ENCODE data around the gene TBC1D4. TPM values are rescaled to one million over a fixed set of nuclear protein-coding genes. Genes with fewer than 3 reads are reported as not detected.
A peak's percentile ranks its signal among the peaks of the same experiment; 100 is the strongest.
"Not testable (repeated sequence)": the region's sequence is repeated elsewhere in the genome, so short reads cannot be mapped to it uniquely, and the experiment has no call there.

TBC1D4 gene
- total RNA-seq, 2 donors from 2014 or later = 14.7 to 23.7 TPM

DNA sequence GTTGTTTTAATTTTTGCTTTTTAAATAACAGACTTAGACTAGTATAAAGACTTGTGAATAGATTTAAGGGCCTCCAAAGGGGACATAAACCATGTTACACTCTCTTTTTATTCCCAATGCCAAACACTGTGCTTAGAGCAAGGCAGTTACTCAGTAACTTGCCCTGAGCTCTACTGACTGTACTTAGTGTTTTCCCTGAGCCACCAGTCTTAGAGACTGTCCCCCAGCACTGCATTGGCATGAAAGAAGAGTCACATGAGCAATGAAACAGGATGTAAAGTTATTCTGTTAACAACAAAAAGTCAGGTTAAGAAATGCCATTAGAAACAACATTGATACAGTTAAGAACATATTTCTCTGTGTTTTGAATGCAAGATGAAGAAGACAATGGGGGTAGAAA, 187.9 kb downstream of the TBC1D4 start:
- peaks cover 6% of the 10 kb centered on the region for H3K4me1 Mint-ChIP-seq
- H3K27ac Mint-ChIP-seq = peak overlapping the region; percentile 10
- peaks cover 86% of the 10 kb centered on the region for H3K36me3 Mint-ChIP-seq (ENCODE audit: low read depth)
- H3K27me3 Mint-ChIP-seq = no peaks in the 10 kb centered on the region
- no peaks in the 10 kb centered on the region for H3K9me3 Mint-ChIP-seq
- ATAC-seq (replicated peaks) = no peak
- H3K4me3 Mint-ChIP-seq = no peak overlapping the region

DNA sequence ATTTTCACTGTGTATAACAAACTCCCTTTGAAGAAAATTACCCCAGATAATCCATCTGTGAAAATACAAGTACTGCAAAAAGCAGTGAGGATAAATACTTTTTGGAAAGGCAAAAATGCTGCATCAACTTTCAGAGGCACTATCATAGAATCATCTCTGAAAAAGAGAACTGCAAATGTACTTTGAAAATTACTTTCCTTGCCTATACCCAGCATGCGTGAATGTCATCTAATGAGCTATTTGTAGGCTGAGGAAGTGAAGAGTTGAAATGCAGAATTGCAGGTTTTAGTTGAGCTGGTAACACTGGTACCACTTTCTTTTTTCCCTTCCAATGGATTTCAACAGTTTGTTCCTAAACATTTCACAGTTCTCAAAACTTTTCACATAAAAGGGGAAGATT, 196.7 kb downstream of the TBC1D4 start:
- Mint-ChIP-seq H3K9me3 (peaks cover 4% of the 10 kb centered on the region), H3K4me3 (no peak overlapping the region), H3K4me1 (no peaks in the 10 kb centered on the region), H3K36me3 (ENCODE audit: low read depth) (peaks cover 63% of the 10 kb centered on the region), H3K27me3 (no peaks in the 10 kb centered on the region), H3K27ac (no peak overlapping the region)
- ATAC-seq (replicated peaks) = no peak

DNA sequence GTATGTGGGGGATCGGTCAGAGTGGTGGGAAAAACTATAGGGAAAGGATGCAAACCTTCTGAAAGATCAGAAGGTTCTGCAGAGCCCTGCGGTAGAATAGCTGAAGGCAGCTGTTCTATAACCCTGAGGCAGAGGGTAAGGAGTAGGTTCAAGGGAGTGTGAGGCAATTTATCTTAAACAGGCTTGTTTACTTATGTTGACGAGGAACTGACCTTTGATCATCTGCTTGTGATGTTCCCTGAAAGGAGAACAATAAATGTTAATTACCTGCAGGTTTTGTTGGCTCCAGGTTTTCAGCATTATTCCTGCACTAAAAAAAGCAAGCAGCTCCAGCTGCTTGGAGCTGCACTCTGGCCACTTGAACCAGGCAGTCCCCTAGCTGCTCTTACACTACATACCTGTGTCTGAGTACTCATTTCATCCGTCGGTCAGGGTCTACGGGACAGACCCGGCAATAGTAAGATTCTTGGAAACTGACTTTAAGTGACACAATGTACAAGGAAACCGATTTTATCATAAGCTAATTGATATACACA, 202.1 kb downstream of the TBC1D4 start:
- Mint-ChIP-seq H3K27ac (no peak overlapping the region), H3K4me1 (no peaks in the 10 kb centered on the region), H3K36me3 (ENCODE audit: low read depth) (peaks cover 21% of the 10 kb centered on the region), H3K4me3 (no peak overlapping the region), H3K9me3 (peaks cover 17% of the 10 kb centered on the region), H3K27me3 (peaks cover 4% of the 10 kb centered on the region)
- no peak for ATAC-seq (replicated peaks)

DNA sequence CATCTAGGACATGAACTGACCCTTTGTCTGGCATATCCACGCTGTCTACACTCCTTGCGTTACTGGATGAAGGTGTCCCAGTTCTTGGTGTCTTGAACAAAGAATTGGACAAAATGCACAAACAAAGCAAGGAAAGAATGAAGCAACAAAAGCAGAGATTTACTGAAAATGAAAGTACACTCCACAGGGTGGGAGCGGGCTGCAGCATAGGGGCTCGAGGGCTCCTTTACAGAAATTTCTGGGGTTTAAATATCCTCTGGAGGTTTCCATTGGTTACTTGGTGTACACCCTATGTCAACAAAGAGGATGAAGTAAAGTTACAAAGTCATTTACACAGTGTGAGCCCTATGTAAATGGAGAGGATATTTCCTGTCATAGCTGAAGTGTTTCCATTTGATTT, 208.3 kb downstream of the TBC1D4 start:
- not testable (repeated sequence) for H3K27ac Mint-ChIP-seq; H3K9me3 Mint-ChIP-seq; H3K36me3 Mint-ChIP-seq (ENCODE audit: low read depth); H3K27me3 Mint-ChIP-seq; H3K4me1 Mint-ChIP-seq; H3K4me3 Mint-ChIP-seq; ATAC-seq (replicated peaks)

DNA sequence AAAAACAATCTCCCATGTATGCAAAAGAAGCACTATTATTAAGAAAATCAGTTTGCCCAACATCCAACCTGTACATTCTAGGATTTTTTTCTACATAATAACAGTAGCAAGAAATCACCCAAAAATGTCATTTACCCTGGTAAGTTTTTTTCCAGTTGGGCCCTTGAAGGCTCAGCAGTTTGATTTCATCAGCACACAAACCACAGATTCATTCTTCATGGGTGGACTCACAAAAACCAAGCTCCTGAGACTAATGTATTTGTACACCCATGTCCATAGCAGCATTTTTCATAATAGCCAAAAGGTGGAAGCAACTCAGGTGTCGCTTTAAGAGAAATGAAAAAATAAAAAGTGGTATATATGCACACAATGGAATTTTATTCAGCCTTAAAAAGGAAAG, 210.1 kb downstream of the TBC1D4 start:
- H3K36me3 Mint-ChIP-seq (ENCODE audit: low read depth) = no peaks in the 10 kb centered on the region
- peaks cover 3% of the 10 kb centered on the region for H3K27me3 Mint-ChIP-seq
- H3K27ac Mint-ChIP-seq = no peak overlapping the region
- no peak for ATAC-seq (replicated peaks)
- H3K4me1 Mint-ChIP-seq = no peaks in the 10 kb centered on the region
- no peak overlapping the region for H3K4me3 Mint-ChIP-seq
- H3K9me3 Mint-ChIP-seq = peaks cover 3% of the 10 kb centered on the region

DNA sequence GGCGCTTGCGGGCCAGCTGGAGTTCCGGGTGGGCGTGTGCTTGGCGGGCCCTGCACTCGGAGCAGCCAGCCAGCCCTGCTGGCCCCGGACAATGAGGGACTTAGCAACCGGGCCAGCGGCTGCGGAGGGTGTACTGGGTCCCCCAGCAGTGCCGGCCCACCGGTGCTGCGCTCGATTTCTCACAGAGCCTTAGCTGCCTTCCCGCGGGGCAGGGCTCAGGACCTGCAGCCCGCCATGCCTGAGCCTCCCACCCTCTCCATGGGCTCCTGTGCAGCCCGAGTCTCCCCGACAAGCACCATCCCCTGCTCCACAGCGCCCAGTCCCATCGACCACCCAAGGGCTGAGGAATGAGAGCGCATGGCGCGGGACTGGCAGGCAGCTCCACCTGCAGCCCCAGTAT, 213.5 kb downstream of the TBC1D4 start:
- not testable (repeated sequence) for H3K4me3 Mint-ChIP-seq; H3K27me3 Mint-ChIP-seq; H3K4me1 Mint-ChIP-seq; H3K9me3 Mint-ChIP-seq; H3K36me3 Mint-ChIP-seq (ENCODE audit: low read depth); ATAC-seq (replicated peaks); H3K27ac Mint-ChIP-seq

DNA sequence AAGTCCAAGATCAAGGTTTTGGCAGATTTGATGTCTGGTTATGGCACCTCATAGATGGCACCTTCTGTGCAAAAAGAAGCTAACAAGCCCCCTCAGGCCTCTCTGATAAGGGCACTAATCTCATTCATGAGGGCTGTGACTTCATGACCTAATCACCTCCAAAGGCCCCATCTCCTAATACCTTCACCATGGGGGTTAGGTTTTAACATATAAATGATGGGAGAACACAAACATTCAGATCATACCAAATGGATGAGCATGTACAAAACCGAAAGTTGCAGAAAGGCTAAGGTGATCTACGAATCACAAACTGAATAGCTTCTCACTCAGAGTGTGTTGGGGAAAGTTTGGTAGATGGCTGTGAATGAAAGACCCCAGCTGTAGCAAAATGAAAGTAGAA, 217.4 kb downstream of the TBC1D4 start:
- Mint-ChIP-seq H3K27me3 (no peaks in the 10 kb centered on the region), H3K4me1 (no peaks in the 10 kb centered on the region), H3K9me3 (no peaks in the 10 kb centered on the region), H3K36me3 (ENCODE audit: low read depth) (no peaks in the 10 kb centered on the region), H3K27ac (no peak overlapping the region), H3K4me3 (no peak overlapping the region)
- ATAC-seq (replicated peaks) = no peak

DNA sequence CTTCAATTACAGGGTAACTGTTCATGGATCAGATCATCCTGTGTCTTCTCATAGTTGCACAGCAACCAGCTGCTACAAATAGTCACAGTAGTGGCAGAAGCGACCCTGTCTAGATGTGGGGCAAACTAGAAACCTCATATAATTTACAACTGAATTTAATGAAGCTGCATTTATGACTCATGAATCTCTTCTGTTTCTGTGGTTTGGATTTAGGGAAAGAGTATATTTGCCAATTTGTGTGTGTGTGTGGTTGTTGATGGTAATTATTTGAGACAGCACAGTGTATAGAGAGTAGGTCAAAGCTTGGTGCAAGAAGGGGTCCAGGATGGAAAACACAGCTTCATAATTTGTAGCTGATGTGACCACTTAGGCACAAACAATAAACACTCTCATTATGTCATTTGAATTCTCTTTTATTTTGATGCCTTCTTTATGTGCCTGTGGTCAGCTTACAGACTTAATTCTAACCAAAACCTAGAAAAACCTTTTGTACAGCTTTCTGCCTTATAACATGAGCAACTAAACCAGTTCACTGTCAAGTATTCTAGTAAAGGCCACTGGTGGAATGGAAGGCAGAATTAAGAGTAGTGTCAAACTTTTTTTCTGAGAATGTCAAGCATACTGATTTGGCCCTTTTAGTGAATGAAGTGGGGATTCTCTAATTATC, 218.1 kb downstream of the TBC1D4 start:
- Mint-ChIP-seq H3K9me3 (no peaks in the 10 kb centered on the region), H3K4me3 (no peak overlapping the region), H3K4me1 (no peaks in the 10 kb centered on the region), H3K27ac (no peak overlapping the region), H3K36me3 (ENCODE audit: low read depth) (no peaks in the 10 kb centered on the region), H3K27me3 (no peaks in the 10 kb centered on the region)
- ATAC-seq (replicated peaks) = no peak

DNA sequence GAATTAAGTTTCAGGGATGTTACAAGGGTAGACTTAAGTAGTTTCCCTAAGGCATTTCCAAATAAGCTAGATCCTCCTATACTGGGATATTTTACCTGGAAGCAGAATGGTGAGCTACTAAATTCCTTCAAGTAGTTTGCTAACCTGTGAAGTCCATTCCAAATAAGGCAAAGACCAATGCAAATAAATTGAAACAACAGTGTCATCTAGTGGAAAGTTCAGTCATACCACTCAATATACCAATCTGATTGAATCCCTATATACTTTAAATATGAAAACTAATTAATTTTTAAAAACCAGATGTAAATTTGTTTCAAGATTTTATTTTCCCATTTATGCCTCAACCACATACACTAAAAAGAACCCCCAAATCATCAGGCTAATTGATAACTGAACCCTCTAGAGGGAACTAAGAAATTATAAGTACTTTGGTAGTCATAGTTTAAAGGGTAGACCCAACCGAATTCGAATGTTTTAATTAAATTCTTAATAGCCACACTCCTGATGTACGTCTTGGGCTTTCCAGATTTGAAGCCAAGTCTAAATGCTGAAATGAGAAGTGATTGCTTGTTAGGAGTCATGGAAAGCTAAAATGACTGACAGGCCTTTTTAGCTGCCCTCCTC, 223.7 kb downstream of the TBC1D4 start:
- H3K27me3 Mint-ChIP-seq = peaks cover 4% of the 10 kb centered on the region
- H3K27ac Mint-ChIP-seq = no peak overlapping the region
- H3K4me1 Mint-ChIP-seq = no peaks in the 10 kb centered on the region
- no peak overlapping the region for H3K4me3 Mint-ChIP-seq
- H3K36me3 Mint-ChIP-seq (ENCODE audit: low read depth) = no peaks in the 10 kb centered on the region
- ATAC-seq (replicated peaks) = no peak
- no peaks in the 10 kb centered on the region for H3K9me3 Mint-ChIP-seq

DNA sequence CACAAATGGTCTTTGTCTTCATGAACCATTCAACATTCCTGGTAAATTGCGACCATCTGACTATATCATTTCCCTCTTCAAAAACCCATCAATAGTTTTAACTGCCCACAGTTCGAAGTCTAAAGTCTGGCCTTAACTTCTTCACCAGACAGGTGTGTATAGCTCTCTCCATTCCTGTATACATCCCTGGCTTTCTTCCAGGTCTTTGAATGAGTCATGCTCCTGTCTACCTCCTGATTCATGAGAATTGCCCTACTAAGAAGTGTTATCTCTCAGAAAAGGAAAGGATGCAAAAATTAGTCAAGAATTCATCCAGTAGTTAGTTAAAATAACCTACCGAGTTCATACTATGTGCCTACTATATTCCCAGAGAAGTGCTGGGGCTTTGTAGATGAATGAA, 225.0 kb downstream of the TBC1D4 start:
- no peaks in the 10 kb centered on the region for H3K9me3 Mint-ChIP-seq
- ATAC-seq (replicated peaks) = no peak
- no peak overlapping the region for H3K4me3 Mint-ChIP-seq
- H3K27me3 Mint-ChIP-seq = peaks cover 7% of the 10 kb centered on the region
- no peaks in the 10 kb centered on the region for H3K4me1 Mint-ChIP-seq
- H3K27ac Mint-ChIP-seq = no peak overlapping the region
- no peaks in the 10 kb centered on the region for H3K36me3 Mint-ChIP-seq (ENCODE audit: low read depth)

DNA sequence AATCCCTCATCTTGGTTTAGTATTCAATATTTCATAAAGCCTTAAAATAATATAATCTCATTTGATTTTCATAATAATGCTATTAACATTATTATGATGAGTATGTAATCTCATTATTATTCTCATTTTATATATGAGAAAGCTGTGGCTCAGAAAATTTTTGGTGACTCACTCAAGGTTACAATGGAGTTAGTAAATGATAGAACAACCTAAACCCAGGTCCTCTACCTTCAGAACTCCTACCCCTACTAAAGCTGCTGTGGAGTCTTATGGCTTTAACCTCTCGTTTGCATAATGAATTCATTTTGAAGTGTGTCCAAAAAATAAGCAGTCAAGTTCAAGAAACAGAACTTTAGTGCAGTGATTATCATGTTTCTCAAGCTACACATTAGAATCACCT, 226.3 kb downstream of the TBC1D4 start:
- Mint-ChIP-seq H3K36me3 (ENCODE audit: low read depth) (no peaks in the 10 kb centered on the region), H3K4me1 (no peaks in the 10 kb centered on the region), H3K27me3 (peaks cover 13% of the 10 kb centered on the region), H3K4me3 (no peak overlapping the region), H3K27ac (no peak overlapping the region), H3K9me3 (no peaks in the 10 kb centered on the region)
- ATAC-seq (replicated peaks) = no peak

DNA sequence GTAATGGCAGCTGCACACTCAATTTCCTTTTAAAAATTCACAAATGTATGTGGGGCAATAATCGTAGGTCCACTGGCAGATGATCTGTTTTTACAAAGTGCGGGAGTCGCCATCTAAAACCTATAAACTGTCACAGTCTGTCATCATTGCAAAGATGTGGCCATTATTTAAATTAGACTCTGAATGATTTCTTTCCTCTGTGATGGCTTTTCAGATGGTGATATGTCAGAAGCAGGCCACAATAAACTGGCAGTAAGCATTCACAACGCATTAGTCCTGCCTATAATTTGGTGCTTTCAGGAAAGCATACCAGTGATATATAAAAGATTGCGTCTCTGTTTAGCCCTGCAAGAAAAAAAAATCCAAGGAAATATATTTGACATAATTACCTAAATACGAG, 226.8 kb downstream of the TBC1D4 start:
- no peak overlapping the region for H3K4me3 Mint-ChIP-seq
- H3K36me3 Mint-ChIP-seq (ENCODE audit: low read depth) = no peaks in the 10 kb centered on the region
- no peaks in the 10 kb centered on the region for H3K9me3 Mint-ChIP-seq
- H3K4me1 Mint-ChIP-seq = no peaks in the 10 kb centered on the region
- no peak overlapping the region for H3K27ac Mint-ChIP-seq
- ATAC-seq (replicated peaks) = no peak
- peaks cover 13% of the 10 kb centered on the region for H3K27me3 Mint-ChIP-seq

DNA sequence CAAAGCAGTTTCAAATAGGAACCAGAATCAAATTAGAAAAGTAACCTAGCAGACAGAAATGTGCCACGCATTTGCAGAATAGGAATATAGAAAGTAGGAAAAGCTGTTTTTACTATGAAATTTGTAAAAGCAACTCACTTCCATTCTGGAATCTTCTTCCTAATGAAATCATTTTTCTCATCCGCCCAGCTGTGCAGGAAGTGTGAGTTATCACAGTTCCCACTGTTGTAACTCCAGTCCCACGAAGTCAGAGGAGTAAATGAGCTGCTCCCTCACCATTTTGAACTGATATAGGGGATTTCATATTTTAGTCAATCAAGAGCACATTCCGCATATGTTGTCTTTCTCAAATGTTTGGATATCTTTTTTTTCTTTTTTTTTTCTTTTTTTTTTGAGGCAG, 230.8 kb downstream of the TBC1D4 start:
- Mint-ChIP-seq H3K27me3 (peaks cover 18% of the 10 kb centered on the region), H3K9me3 (no peaks in the 10 kb centered on the region), H3K27ac (no peak overlapping the region), H3K36me3 (ENCODE audit: low read depth) (no peaks in the 10 kb centered on the region), H3K4me1 (no peaks in the 10 kb centered on the region), H3K4me3 (no peak overlapping the region)
- ATAC-seq (replicated peaks) = no peak

DNA sequence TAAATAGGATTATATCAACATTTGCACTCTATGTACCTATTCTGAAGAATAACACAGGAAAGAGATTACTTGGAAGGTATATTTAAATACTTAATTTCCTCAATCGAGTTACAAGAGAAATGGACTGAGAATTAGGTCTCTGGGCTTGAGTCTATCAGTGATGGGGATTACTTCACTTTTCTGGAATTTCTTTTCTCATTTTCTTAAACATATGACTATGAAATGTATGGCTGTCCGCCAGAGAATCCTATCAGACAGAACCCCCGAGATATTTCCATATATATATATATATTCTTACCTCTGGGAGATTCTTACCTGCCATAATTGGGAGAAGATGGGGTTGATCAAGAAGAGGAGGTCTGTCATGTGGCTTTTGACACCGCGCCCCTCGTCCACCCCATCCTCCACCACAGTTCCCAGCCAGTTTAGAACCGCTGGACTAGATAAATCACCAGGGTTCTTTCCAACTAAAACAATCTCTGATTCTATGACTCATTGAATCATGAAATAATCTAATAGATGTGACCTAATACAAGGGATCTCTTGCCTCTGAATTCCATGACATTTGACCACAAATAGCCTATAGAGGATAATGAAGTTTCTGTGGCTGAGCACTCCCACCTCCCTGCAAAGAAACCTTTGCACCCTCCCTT, 231.3 kb downstream of the TBC1D4 start:
- H3K27ac Mint-ChIP-seq = no peak overlapping the region
- peaks cover 3% of the 10 kb centered on the region for H3K9me3 Mint-ChIP-seq
- H3K4me1 Mint-ChIP-seq = no peaks in the 10 kb centered on the region
- H3K4me3 Mint-ChIP-seq = no peak overlapping the region
- no peak for ATAC-seq (replicated peaks)
- peaks cover 21% of the 10 kb centered on the region for H3K27me3 Mint-ChIP-seq
- H3K36me3 Mint-ChIP-seq (ENCODE audit: low read depth) = no peaks in the 10 kb centered on the region

DNA sequence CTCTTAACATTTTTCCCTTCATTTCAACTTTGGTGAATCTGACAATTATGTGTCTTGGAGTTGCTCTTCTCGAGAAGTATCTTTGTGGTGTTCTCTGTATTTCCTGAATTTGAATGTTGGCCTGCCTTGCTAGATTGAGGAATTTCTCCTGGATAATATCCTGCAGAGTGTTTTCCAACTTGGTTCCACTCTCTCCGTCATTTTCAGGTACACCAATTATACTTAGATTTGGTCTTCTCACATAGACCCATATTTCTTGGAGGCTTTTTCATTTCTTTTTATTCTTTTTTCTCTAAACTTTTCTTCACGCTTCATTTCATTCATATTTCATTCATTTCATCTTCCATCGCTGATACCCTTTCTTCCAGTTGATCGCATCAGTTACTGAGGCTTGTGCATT, 236.4 kb downstream of the TBC1D4 start:
- not testable (repeated sequence) for H3K4me1 Mint-ChIP-seq; H3K4me3 Mint-ChIP-seq; H3K27ac Mint-ChIP-seq; ATAC-seq (replicated peaks); H3K36me3 Mint-ChIP-seq (ENCODE audit: low read depth); H3K9me3 Mint-ChIP-seq
- peaks cover 13% of the 10 kb centered on the region for H3K27me3 Mint-ChIP-seq

All from activated T-helper 17 cell treated with anti-CD3 and anti-CD28 coated beads, Interleukin-2, amount 50 U/mL, for 72 hours (primary cell).